GM21515 (cell line): ENCODE data around the gene COL11A1.
"Not testable (repeated sequence)": the region's sequence is repeated elsewhere in the genome, so short reads cannot be mapped to it uniquely, and the experiment has no call there.

Experiments used
- ATAC-seq: cut with Tn5 transposase; IDR thresholded peaks from one replicate; pipeline ENCODE4 v1.9.1; 2021; ENCODE audit not compliant: unreplicated experiment

The COL11A1 gene

GRCh38 chr1:103108376-103109150, at the start of gene COL11A1:
Gene COL11A1, minus strand, starts transcription at chr1:103108522. Its CDS starts 344 bp downstream, at chr1:103108178.
- no peak for ATAC-seq

- no peak for ATAC-seq
Observed at GRCh38 chr1:103156966-103157365, 48.6 kb upstream of the COL11A1 start.

DNA sequence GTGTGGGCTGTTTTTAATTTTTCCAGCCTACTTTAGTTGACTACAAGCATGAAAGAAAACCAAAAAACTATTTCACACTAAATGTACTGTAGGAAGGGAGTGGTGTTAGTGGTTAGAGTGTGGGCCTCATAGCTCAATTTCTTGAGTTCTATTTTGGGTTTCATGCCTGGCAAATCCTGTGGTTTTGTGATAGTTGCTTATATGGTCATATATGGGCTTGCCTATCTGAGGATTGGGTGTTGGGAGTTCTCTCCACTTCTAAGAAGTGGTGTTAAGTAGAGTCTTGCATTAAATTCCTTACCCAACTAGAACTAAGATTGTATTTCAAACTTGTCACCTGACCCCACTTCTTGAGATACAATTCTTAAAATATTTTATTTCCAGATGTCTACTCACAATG, 37.8 kb upstream of the COL11A1 start:
- ATAC-seq, result no peak

GRCh38 chr1:103145449-103145848, 37.1 kb upstream of the COL11A1 start:
- ATAC-seq, result no peak

- ATAC-seq, result no peak
Observed at GRCh38 chr1:103144681-103145080, 36.4 kb upstream of the COL11A1 start.

- no peak for ATAC-seq
Observed at GRCh38 chr1:103142461-103142860, 34.1 kb upstream of the COL11A1 start.

GRCh38 chr1:103129796-103130195, 21.5 kb upstream of the COL11A1 start:
- no peak for ATAC-seq

- no peak for ATAC-seq
Observed at GRCh38 chr1:103129255-103129654, 20.9 kb upstream of the COL11A1 start.

GRCh38 chr1:103128256-103128655, 19.9 kb upstream of the COL11A1 start:
- ATAC-seq, result not testable (repeated sequence)

DNA sequence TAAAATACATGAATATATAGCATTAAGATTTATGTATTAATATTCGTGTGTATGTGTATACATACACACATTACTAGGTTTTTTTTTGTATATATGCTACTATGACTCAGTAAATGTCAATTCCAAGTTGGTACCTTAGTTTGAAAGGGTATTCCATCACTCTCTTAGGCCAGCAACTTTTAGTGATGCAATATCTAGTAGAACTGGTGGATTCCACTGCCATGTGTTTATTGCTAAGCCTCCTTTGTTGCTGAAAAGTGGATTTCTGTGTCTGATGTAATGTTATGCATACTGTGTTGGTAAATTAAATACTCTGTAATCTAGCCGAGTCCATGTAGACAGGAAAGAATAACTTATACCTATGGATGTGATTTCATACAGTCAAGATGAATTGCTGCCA, 16.9 kb upstream of the COL11A1 start:
- ATAC-seq, result no peak

- ATAC-seq, result no peak
Observed at GRCh38 chr1:103122983-103123720, 14.8 kb upstream of the COL11A1 start.

GRCh38 chr1:103120981-103121380, 12.7 kb upstream of the COL11A1 start:
- no peak for ATAC-seq

DNA sequence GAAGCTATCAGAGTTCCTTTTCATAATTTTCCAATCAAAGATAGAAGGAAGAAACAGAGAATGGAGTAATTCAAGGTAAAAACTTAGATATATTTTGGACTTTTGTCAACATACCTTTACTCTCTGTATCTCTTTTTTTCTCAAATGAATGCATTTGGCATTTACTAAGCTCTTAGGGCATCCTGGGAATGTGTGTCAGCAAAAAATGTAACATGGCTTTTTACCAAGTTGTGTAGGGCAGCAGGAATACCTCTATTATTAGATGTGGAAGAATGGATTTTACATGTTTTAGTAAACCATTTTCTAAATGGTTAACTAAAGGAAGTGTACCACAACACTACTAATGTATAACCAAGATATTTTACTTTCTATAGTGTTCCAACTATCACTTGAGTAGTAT, 4.2 kb upstream of the COL11A1 start:
- no peak for ATAC-seq

DNA sequence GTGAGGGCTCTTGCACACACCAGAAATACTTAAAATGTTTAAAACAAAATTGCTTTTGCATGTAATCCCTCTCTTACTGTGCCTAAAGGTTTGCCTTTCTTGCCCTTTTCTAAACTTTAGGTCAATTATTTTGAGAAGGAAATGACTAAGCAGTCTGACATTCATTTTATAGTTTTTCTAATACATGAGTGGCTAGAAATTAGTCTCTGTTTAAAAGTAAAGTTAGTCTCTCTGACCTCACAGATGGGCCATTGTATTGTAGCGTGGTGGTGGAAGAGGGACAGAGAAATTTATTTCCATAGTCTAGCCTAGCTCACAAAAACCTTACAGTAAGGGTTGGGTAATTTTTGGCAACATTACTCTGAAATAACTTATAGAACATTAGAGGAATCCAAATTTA, 3.6 kb upstream of the COL11A1 start:
- ATAC-seq, result no peak

DNA sequence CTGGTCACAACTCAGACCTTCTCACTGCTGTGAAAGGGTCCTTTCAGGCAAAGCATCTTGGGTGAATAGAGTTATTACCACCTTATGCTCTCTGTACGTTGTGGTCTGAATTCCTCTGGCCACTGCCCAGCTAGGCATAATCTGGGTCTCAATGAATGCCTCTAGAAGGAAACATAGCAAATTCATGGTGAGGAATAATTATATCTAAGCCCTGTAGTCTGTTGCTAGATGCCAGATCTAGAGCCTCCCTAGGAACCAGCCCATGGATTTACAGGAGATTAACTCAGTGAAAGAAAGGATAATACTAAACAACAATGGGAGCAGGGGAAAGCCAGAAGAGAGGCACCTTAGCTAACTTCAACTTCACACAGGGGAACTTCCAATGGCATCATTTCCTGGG, 2.4 kb upstream of the COL11A1 start:
- no peak for ATAC-seq

DNA sequence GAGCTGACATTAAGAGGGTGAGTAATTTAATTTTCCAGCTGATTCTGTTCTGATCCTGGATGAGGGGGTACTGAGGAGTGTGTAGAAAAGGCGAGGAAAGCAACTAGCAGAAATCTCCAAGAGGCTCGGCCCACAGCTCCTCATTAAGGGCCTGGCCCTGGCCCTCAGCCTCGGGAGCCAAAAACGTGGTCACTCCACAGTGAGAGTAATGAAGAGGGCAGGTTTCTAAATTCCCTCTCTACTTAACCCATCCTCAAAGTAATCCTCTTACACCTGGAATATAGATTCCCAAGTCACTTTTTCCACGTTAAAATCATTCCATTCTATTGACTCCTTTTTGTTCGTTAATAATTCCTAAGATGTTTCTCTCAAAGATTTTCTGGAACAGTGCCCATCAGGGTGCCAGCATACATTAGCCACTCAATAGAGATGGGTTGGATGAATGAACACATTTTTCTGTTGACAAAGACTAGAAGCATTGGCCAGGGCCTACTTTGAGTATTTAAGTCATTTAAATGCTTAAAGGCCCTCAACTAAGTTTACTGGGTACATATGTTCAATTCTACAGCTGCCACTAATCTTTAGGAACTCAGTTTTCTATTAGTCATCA, 1.1 kb upstream of the COL11A1 start:
- no peak for ATAC-seq

- ATAC-seq, result no peak
Observed at GRCh38 chr1:103107741-103108375, 464 bp downstream of the COL11A1 start.

- peak; percentile 89 for ATAC-seq
Observed at GRCh38 chr1:103106426-103107341, 1.6 kb downstream of the COL11A1 start.

GRCh38 chr1:103101399-103101798, 6.9 kb downstream of the COL11A1 start:
- no peak for ATAC-seq

- no peak for ATAC-seq
Observed at GRCh38 chr1:103089221-103089620, 19.1 kb downstream of the COL11A1 start.
